Common myeloid progenitor, CD34-positive (primary cell): ENCODE data around the gene NFE2L1. TPM values are rescaled to one million over a fixed set of nuclear protein-coding genes. Genes with fewer than 3 reads are reported as not detected.
"Not testable (repeated sequence)": the region's sequence is repeated elsewhere in the genome, so short reads cannot be mapped to it uniquely, and the experiment has no call there.

ENCODE experiments used
- CTCF ChIA-PET: fragments of 350-600 bp; sonication (Branson Sonifier 250); formaldehyde crosslinking; loops from one replicate; lab custom pipeline; 2021; ENCODE audit warnings: antibody characterized with exemption; lab: Charles Lee
- POLR2A ChIA-PET: fragments of 350-600 bp; sonication (Branson Sonifier 250); formaldehyde crosslinking; loops from one replicate; lab custom pipeline; 2021; ENCODE audit warnings: antibody characterized with exemption; lab: Charles Lee
- DNase-seq, 3 donors: peaks; one replicate each; pipeline versions ENCODE4 v3.0.0 to v3.0.0-alpha.2; 2013
- H3K27ac ChIP-seq, 2 experiments: 1 replicate in 1 of 2; 2 replicates in 1 of 2; pipeline ENCODE4 v1.7.0; 2013; ENCODE audit warnings: inconsistent platforms in 2 of 2, low read length in 2 of 2, mild to moderate bottlenecking in 2 of 2, low read depth in 1 of 2, moderate library complexity in 1 of 2; ENCODE audit not compliant: severe bottlenecking in 2 of 2, insufficient read depth in 1 of 2, poor library complexity in 1 of 2
- H3K27me3 ChIP-seq, 5 experiments: replicated peaks in 2 of 5; 1 replicate in 3 of 5; 2 replicates in 2 of 5; pipeline versions ENCODE4 v1.6.1 to v1.7.0; 2013; ENCODE audit warnings: low read length in 4 of 5, mild to moderate bottlenecking in 2 of 5, moderate library complexity in 2 of 5, inconsistent platforms in 1 of 5; ENCODE audit not compliant: insufficient read depth in 5 of 5, control insufficient read depth in 4 of 5
- H3K36me3 ChIP-seq, 4 experiments: 1 replicate in 2 of 4; 2 replicates in 2 of 4; pipeline versions ENCODE4 v1.6.1 to v1.7.0; 2013; ENCODE audit warnings: low read length in 3 of 4, control low read depth in 1 of 4, mild to moderate bottlenecking in 1 of 4; ENCODE audit not compliant: control insufficient read depth in 4 of 4, insufficient read depth in 4 of 4
- H3K4me1 ChIP-seq, 4 experiments: 1 replicate in 3 of 4; 2 replicates in 1 of 4; pipeline versions ENCODE4 v1.6.1 to v1.7.1; 2013; ENCODE audit warnings: low read length in 3 of 4, mild to moderate bottlenecking in 3 of 4, control low read depth in 1 of 4, inconsistent platforms in 1 of 4, moderate library complexity in 1 of 4; ENCODE audit not compliant: control insufficient read depth in 4 of 4, insufficient read depth in 4 of 4; ENCODE audit errors: control extremely low read depth in 1 of 4
- H3K4me3 ChIP-seq, 7 experiments: 1 replicate in 4 of 7; 2 replicates in 3 of 7; pipeline versions ENCODE4 v1.5.1 to v1.7.0; 2013; ENCODE audit warnings: mild to moderate bottlenecking in 7 of 7, low read length in 6 of 7, moderate library complexity in 6 of 7, inconsistent platforms in 2 of 7, low read depth in 2 of 7, control low read depth in 1 of 7; ENCODE audit not compliant: insufficient read depth in 4 of 7, control insufficient read depth in 1 of 7; ENCODE audit errors: extremely low read depth in 1 of 7
- H3K9me3 ChIP-seq, 5 experiments: 1 replicate in 4 of 5; 2 replicates in 1 of 5; pipeline versions ENCODE4 v1.6.1 to v1.7.1; 2013; ENCODE audit warnings: low read length in 4 of 5, mild to moderate bottlenecking in 2 of 5, inconsistent platforms in 1 of 5, low read depth in 1 of 5, moderate library complexity in 1 of 5; ENCODE audit not compliant: control insufficient read depth in 4 of 5, insufficient read depth in 2 of 5; ENCODE audit errors: control extremely low read depth in 1 of 5
- WGBS: methylation state at CpG from one replicate; pipeline ENCODE4 v1.1.5; 2013; ENCODE audit not compliant: insufficient coverage; 5-methylcytosine and 5-hydroxymethylcytosine counted together
- polyA plus RNA-seq: library from polyadenylated mRNA; unstranded; fragments of 120-200 nt; gene quantifications from one replicate; pipeline ENCODE4 v1.2.1, GENCODE V29; 2013

NFE2L1 gene, protein sequence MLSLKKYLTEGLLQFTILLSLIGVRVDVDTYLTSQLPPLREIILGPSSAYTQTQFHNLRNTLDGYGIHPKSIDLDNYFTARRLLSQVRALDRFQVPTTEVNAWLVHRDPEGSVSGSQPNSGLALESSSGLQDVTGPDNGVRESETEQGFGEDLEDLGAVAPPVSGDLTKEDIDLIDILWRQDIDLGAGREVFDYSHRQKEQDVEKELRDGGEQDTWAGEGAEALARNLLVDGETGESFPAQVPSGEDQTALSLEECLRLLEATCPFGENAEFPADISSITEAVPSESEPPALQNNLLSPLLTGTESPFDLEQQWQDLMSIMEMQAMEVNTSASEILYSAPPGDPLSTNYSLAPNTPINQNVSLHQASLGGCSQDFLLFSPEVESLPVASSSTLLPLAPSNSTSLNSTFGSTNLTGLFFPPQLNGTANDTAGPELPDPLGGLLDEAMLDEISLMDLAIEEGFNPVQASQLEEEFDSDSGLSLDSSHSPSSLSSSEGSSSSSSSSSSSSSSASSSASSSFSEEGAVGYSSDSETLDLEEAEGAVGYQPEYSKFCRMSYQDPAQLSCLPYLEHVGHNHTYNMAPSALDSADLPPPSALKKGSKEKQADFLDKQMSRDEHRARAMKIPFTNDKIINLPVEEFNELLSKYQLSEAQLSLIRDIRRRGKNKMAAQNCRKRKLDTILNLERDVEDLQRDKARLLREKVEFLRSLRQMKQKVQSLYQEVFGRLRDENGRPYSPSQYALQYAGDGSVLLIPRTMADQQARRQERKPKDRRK
- polyA plus RNA-seq, result 49.9 TPM

DNA sequence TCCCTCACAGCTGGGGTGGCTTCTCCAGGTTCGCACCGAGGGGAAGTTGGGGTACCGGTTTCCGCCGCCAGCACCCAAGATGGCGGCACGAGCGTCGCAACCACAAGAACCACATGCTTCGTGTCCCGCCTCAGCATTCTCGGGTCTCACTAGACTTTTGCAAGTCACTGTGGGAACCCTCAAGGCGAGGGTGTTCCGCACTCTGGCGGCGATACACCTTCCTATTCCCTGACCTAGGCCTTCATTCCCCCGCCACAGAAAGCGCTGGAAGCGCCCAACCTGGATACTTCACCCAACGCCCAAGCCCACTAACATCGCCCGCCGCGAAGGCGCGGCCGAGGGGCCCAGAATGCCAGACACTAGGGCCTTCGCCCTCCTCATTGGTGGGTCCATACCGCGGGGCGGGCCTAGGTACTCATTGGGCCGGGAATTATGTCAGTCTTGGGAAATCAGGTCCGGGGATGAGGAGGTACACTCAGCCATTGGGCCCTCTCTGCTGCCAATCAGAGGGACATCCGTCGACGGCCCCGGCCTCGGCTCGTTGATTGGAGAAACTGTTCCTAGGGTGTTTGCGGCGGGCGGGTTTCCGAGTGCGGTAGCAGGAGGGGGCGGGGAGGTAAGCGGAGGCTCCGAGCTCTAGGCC, at the start of gene NFE2L1:
Gene NFE2L1, plus strand, starts transcription at position 619 of the 643 bp plus-strand sequence. CDS start 2,760 bp downstream, outside the sequence.
- no peaks in the 10 kb centered on the region for H3K9me3 ChIP-seq
- no peaks in the 10 kb centered on the region for H3K27me3 ChIP-seq
- POLR2A ChIA-PET, result interaction anchor here (0.6 to 1.3 kb wide), 3 partner anchors 17 to 844 kb away, joined by 3 to 8 read pairs (median 4); no protein-coding TSS in a partner anchor
- peak within 1 kb of the TSS; percentile 79 to 94 (median 84) for H3K4me3 ChIP-seq
- peaks cover 4 to 30% (median 16%) of the 10 kb centered on the region in 4 experiments for H3K36me3 ChIP-seq
- peaks cover 7 to 54% (median 42%) of the 10 kb centered on the region in 4 experiments for H3K4me1 ChIP-seq
- DNase-seq, result peak; percentile 99 to 100 (median 100)
- 0% methylated on average over 41 of the region's 47 CpGs for WGBS
- CTCF ChIA-PET, result interaction anchor here (0.8 to 4.8 kb wide), 12 partner anchors 11 to 221 kb away, joined by 3 to 36 read pairs (median 5); no protein-coding TSS in a partner anchor
- H3K27ac ChIP-seq, result peak within 1 kb of the TSS; percentile 88 to 94

DNA sequence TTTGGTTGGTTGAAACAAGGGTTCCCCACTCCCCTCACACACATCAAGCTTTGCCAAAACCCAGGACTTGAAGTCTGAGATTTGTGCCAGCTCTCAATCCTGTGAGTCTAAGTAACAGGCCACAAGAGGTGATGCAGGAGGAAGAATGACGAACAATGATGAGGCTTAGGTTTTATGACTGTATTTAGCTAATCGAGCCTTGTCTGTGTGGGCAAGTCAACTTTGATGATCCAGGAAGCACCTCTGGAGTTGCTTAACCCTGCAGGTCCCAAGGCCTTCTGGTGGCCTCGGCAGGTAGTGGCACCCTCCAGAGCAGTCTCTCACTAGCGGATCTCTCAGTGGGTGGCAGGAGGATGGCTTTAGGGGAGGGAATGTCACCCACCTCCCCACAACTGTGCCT, 48.6 kb upstream of the NFE2L1 start:
- Histone ChIP-seq H3K4me3 (no peak overlapping the region), H3K9me3 (no peaks in the 10 kb centered on the region), H3K27ac (no peak overlapping the region), H3K36me3 (no peaks in the 10 kb centered on the region), H3K4me1 (peaks cover 0 to 42% (median 20%) of the 10 kb centered on the region in 4 experiments), H3K27me3 (no peaks in the 10 kb centered on the region)
- 76% methylated on average over 4 of the region's 4 CpGs for WGBS
- peak in 1 of 3 donors; percentile 45 for DNase-seq
- ChIA-PET POLR2A (no interaction called here), CTCF (interaction anchor here (1.1 to 8.9 kb wide), 9 partner anchors 12 to 29 kb away, joined by 3 to 79 read pairs (median 6); partner anchors contain the start of gene CDK5RAP3)

DNA sequence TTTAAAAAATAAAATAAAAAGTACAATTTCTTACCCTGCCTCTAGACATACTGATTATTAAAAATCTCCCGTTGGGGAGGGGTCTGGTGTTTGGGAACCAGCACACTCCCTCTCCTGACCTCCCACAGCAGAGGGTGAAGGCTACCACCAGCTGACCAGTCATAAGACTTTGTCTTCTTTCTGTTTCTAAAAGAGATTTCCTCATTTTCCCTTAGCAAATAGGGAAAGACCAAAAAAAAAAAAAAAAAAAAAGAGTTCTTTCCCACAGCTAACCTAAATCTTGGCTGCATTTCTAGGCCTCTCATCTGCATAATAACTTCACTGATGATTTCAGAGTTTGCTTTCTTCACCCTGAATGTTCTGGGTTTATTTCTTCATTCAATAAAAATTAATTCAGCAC, 47.0 kb upstream of the NFE2L1 start:
- Histone ChIP-seq H3K27ac (no peak overlapping the region), H3K36me3 (no peaks in the 10 kb centered on the region), H3K9me3 (no peaks in the 10 kb centered on the region), H3K4me1 (peaks cover 0 to 50% (median 22%) of the 10 kb centered on the region in 4 experiments), H3K27me3 (no peaks in the 10 kb centered on the region), H3K4me3 (no peak overlapping the region)
- ChIA-PET POLR2A (no interaction called here), CTCF (interaction anchor here (1.1 to 8.9 kb wide), 4 partner anchors 12 to 21 kb away, joined by 4 to 79 read pairs (median 28); no protein-coding TSS in a partner anchor)
- no peak for DNase-seq
- 100% methylated on average over 1 of the region's 1 CpG for WGBS

DNA sequence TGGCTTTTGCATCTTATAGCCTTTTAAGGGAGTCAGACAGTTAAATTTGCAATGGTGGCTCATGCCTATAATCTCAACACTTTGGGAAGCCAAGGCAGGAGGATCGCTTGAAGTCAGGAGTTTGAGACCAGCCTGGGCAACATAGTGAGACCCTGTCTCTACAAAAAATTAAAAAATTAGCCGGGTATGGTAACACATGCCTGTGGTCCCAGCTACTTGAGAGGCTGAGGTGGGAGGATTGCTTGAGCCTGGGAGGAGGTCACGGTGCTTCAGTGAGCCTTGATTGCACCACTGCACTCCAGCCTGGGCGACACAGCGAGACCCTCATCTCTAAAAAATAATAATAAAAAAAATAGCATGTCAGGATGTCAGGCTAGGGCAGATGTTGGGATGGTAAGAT, 46.5 kb upstream of the NFE2L1 start:
- H3K4me3 ChIP-seq, H3K9me3 ChIP-seq, H3K27me3 ChIP-seq, DNase-seq, POLR2A ChIA-PET, H3K36me3 ChIP-seq: not testable (repeated sequence)
- Histone ChIP-seq H3K27ac (peak overlapping the region in 1 of 2 experiments; percentile 71), H3K4me1 (peaks cover 0 to 50% (median 22%) of the 10 kb centered on the region in 4 experiments)
- 100% methylated on average over 2 of the region's 5 CpGs for WGBS
- CTCF ChIA-PET, result interaction anchor here (2.4 to 8.9 kb wide), 3 partner anchors 12 to 22 kb away, joined by 9 to 79 read pairs (median 47); no protein-coding TSS in a partner anchor

DNA sequence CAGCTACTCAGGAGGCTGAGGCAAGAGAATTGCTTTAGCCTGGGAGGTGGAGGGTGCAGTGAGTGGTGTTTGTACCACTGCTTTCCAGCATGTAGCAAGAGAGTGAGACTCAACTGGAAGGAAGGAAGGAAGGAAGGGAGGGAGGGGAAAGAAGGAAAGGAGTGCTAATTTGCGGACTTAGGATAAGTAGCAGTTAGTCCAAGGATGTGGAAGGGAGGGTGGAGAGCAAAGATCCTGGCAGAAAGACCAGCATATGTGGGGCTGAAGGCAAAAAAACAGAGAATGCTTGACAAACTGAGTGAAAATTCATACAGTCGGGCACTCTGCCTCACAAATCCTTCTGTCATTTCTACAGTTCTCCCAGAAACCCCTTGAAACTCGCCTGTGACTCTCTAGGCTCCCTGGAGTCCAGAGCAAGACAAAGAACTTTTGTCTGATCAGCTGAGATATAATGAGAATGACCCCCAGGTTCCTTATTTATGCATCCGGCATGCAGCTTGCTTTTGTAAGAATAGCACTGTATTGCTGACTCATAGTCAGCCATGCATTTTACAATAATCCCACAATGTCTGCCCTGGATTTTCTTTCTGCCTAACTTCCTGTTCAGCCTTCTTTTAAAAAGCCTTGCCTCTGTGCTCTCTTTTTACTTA, 45.8 kb upstream of the NFE2L1 start:
- POLR2A ChIA-PET, result interaction anchor here (1.0 kb wide), 1 partner anchor 19 kb away, joined by 3 read pairs; no protein-coding TSS in a partner anchor
- Histone ChIP-seq H3K27ac (peak overlapping the region in 1 of 2 experiments; percentile 71), H3K9me3 (no peaks in the 10 kb centered on the region), H3K36me3 (no peaks in the 10 kb centered on the region), H3K4me3 (peak overlapping the region in 3 of 7 experiments; percentile 8 to 41 (median 34)), H3K4me1 (peaks cover 0 to 50% (median 22%) of the 10 kb centered on the region in 4 experiments), H3K27me3 (no peaks in the 10 kb centered on the region)
- CTCF ChIA-PET, result interaction anchor here (0.9 to 8.9 kb wide), 9 partner anchors 9 to 72 kb away, joined by 3 to 79 read pairs (median 5); no protein-coding TSS in a partner anchor
- 0% methylated on average over 4 of the region's 4 CpGs for WGBS
- DNase-seq, result peak; percentile 78 to 91 (median 88)

DNA sequence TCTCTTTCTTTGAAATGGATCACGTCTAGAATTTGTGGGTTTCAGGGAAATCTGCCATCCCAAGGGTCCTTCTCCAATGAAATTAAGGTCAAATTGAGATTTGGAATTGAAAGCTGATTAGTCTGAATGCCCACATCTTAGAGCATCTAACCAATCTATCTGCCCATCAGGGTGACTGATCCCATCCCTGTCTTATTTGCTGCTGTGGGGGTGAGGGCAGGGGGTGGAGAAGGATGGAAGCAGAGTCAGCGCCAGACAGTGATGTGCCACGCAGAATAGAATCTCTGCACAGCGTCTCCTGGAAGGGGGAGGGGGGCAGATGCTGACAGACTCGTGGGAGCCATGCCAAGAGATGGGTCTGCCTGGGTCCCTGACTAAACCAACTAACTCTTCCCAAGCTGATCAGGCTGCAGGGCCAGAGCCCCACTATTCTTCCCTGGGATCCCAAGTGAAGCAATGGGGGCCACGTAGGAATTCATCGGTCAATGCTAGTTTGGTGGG, 45.2 kb upstream of the NFE2L1 start:
- Histone ChIP-seq H3K9me3 (no peaks in the 10 kb centered on the region), H3K27ac (peak overlapping the region in 1 of 2 experiments; percentile 71), H3K4me1 (peaks cover 0 to 50% (median 22%) of the 10 kb centered on the region in 4 experiments), H3K4me3 (peak overlapping the region in 2 of 7 experiments; percentile 16 to 41), H3K27me3 (no peaks in the 10 kb centered on the region), H3K36me3 (no peaks in the 10 kb centered on the region)
- WGBS, result 93% methylated on average over 6 of the region's 7 CpGs
- ChIA-PET POLR2A (interaction anchor here (1.0 kb wide), 1 partner anchor 20 kb away, joined by 3 read pairs; no protein-coding TSS in a partner anchor), CTCF (interaction anchor here (0.9 to 8.9 kb wide), 9 partner anchors 8 to 72 kb away, joined by 3 to 79 read pairs (median 5); no protein-coding TSS in a partner anchor)
- no peak for DNase-seq
